Stimulated activated CD4-positive, alpha-beta T cell treated with anti-CD3 and anti-CD28 coated beads, Interleukin-4, amount 100 ng/mL, for 1 hour (primary cell): ENCODE results near the gene RETN.

Experiments used
- DNase-seq: peaks from one replicate; pipeline ENCODE4 v3.0.0-alpha.2; 2020

Gene RETN

GRCh38 chr19:7661744-7662538 lies 6.9 kb upstream of the RETN start:
- no peak for DNase-seq

- no peak for DNase-seq
These were observed 6.2 kb upstream of the RETN start for GRCh38 chr19:7662657-7663056.

DNA sequence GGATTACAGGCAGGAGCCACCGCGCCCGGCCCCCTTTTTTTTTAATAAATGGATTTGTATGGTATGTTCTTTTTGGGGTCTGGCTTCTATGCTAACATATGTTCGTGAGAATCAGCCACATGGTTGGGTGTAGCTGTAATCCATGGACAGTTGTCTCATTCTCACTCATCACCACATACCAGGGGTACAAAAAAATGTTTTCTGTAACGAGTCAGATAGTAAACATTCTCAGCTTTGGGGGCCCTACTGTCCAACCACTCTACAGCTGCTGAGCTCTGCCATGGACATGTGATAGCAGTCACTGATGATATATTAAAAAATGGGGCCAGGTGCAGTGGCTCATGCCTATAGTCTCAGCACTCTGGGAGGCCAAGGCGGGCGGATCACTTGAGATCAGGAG lies 5.1 kb upstream of the RETN start:
- no peak for DNase-seq

DNA sequence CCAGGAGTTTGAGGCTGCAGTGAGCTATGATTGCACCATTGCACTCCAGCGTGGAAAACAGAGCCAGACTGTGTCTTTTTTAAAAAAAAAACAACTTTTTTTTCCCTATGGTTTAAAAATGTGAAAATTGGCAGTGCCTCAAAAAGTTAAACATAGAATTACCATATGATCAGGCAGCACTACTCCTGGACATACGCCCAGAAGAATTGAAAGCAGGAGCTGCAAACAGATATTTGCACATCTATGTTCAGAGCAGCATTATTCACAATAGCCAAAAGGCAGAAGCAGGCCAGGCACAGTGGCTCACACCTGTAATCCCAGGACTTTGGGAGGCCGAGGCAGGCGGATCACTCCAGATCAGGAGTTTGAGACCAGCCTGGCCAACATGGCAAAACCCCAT lies 3.8 kb upstream of the RETN start:
- no peak for DNase-seq

- DNase-seq, result no peak
These were observed 792 bp downstream of the RETN start for GRCh38 chr19:7669641-7670040.

DNA sequence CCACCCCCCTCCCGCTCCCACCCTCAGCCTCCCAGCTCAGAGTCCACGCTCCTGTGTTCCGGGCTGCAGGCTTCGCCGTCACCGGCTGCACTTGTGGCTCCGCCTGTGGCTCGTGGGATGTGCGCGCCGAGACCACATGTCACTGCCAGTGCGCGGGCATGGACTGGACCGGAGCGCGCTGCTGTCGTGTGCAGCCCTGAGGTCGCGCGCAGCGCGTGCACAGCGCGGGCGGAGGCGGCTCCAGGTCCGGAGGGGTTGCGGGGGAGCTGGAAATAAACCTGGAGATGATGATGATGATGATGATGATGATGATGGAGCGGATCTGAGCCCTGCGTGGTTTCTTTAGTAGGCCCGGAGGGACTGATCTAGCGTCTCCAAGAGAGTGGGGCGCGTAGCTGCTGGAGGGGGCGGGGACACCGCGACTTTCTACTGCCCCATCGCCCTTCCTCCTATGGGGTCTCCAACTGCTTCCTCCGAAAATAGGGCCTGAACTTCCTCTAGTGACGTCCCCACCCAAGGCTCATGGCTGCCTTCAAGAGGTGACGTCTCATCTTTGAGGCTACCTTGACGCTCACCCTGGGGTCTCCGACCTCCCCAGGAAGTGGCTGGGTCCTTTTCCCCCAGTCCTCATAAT lies 1.4 kb downstream of the RETN start:
- DNase-seq, result no peak

DNA sequence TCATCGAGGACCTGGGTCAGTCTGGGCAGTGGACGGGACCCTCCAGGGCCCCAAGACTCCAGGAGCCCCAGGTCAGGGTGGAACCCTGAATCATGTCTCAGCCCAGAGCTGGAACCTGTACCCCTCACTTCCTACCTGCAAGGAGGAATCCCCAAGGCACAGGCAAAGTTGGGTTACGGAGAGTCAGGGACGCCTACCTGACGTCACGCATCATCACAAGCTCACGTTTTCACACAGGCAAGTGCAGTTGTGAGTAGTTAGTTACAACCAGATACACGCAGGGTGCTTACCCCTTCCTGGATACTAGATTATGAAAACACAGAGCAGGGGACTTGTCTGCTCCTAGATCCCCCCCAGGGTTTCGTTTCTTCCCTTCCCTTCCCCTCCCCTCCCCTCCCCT lies 1.9 kb downstream of the RETN start:
- DNase-seq, result no peak

DNA sequence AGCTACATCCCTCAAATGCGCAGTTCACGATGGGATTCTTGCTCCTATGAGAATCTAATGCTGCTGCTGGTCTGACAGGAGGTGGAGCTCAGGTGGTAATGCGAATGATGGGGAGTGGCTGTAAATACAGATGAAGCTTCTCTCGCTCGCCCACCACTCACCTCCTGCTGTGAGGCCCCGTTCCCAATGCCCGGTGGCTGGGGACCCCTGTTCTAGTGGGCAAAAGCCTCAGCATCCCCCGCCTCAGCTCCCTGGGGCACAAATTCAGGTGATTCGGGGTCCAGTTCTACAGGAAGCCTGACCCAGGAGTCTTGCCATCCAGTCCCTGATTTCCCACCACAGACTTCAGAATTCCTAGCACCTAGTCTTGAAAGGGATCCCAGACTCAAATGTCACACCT lies 3.7 kb downstream of the RETN start:
- DNase-seq, result no peak

DNA sequence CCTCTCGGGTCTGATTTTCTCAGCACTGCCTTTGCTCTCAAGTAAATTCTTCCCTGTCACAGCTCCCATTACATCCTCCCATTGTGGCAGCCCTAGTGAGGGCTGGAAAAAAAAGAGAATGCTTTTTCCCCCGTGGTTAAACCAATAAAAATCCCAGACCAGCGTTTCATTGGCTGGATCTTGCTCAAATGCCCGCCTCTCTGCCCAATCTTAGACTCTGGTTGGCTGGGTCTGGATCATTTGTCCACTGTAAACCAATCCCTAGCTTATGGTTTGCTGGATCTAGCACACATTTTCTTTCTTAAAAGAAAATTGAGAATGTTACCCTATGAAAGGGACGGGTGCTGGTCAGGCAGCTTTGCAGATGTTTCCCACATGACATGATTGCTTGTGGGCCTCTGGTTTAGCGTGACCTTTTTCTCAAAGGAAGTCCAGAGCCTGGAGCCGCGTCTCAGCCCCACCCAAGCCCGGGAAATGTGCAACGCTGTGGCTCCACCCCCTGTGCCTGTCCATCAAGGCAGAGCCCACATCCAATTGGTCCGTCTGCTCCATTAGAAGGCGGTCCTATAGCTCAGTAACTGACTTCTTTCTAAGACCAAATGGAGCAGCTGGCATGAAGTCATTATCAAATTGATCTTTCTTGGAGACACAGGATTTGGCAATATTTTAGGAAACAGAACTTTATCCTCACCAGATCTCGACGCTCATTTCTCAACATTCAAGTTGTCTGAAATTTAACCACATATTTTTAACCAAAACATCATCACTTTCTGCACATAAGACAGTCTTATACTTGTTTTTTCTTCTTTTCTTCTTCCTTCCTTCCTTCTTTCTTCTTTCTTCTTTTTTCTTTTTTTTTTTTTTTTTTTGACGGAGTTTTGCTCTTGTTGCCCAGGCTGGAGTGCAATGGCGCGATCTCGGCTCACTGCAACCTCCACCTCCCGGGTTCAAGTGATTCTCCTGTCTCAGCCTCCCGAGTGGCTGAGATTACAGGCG lies 5.5 kb downstream of the RETN start:
- DNase-seq, result peak; percentile 32

GRCh38 chr19:7676376-7676775 lies 7.5 kb downstream of the RETN start:
- DNase-seq, result no peak

DNA sequence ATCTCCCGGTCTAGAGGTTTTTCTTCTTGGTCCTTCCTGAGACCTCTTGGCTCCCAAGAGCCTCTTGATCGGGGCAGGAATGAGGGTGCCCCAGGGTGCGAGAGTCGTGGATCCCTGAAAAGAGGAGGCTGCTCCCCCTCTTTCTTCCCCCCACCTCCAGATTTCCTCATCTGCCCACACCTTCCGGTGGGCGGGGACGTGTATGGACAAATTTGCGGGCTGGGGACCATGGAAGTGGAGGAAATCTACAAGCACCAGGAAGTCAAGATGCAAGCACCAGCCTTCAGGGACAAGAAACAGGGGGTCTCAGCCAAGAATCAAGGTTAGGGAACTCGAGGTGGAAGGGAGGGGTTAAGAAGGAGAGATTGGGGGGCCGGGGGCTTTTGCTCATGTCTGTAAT lies 8.0 kb downstream of the RETN start, which contains the start of gene MCEMP1:
TSS of gene MCEMP1 (plus strand) at position 237 of the 400 bp plus-strand sequence. CDS start at position 268, 31 bp downstream.
- DNase-seq, result no peak

DNA sequence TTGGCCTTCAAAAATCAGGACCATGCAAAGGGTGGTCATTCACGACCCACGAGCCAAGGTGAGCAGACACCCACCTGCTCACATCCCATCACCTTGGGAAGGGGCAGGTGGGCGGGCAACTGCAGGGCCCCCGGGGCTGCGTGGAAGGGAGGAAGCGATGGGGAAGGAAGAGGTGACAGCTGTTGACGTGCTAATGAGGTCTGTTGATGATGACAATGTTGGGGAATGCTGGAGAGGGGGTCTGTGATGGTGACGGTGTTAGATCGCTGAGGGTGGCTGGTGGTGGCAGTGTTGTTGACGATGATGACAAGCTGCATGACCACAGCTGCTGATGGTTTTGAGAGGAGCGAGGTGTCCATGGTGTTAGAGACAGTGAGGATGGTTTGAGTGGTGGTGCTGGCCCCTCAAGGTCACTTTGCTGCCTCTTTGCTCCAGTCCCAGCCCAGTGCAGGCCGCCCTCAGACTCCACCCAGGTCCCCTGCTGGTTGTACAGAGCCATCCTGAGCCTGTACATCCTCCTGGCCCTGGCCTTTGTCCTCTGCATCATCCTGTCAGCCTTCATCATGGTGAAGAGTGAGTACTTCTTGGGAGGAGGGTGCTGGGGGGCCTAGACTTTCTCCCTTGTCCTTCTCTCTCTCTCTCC lies 8.9 kb downstream of the RETN start:
- no peak for DNase-seq

- peak; percentile 69 for DNase-seq
These were observed 10.3 kb downstream of the RETN start for GRCh38 chr19:7678971-7679751.

DNA sequence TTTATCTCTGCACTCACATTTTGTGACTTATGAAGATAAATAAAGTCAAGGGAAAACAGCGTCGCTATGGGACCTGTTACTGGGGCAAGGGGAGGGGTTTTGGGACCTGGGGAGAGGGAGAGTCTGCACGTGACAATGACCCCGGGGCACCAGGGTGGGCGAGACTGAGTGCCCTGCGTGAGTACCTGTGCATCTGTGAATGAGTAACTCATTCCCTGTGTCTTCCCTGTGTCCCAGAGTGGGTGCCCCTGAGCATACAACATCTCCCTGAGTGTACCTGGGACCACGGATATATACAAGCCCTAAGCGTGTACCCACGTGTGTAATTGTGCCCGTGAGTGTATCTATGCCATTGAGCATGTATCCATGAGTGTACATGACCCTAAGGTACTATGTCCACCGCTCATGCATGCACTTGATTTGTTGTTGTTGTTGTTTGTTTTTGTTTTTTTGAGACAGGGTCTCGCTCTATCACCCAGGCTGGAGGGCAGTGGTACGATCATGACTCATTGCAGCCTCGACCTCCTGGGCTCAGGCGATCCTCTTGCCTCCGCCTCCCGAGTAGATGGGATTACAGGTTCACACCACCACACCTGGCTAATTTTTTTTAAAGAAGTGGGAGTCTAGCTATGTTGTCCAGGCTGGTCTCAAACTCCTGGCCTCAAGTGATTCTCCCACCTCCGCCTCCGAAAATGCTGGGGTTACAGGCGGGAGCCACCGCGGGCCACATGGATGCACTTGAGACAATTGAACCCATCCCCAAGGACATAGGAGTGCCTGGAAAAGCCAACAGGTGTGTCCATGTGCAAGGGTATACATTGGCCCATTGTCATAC lies 11.1 kb downstream of the RETN start:
- DNase-seq, result no peak

DNA sequence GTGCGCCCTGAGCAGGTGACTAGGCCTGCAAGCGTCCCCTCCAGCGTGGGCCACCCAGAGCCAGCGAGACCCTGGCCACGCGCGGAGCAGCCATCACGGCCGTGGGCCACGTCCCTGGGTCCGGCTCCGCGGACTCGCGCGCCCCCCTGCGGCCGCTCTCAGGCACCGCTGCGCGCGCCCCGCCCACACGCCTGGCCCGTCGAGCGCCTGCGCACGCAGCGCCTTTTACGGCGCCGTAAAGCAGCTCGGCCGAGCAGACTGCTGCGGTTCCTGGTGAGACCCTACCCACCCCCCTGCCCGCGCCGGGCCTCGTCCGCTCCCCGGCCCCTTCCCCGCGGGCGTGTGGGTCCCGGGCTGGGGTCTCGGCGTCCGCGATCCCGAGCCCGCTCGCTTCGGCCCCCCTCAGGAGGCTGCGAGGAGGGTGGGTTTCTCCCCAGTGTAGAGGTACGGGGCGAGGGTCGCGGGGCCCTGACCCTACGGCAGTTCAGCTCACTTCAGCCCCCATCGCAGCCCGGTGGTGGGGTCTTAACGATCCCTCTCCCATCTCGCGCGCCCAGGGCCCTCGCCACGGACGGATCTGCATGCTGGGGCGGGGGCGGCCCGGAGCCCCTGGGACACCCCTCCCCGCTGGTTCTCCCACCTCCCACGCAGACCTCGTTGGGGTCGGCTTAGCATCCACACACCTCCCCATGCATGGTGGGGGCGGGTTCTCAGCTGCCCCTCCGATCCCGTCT lies 11.9 kb downstream of the RETN start, which contains the start of gene TRAPPC5:
TSS of gene TRAPPC5 (plus strand) at position 228 of the 734 bp plus-strand sequence. CDS start 1,421 bp downstream, outside the sequence.
- DNase-seq, result peak; percentile 88

DNA sequence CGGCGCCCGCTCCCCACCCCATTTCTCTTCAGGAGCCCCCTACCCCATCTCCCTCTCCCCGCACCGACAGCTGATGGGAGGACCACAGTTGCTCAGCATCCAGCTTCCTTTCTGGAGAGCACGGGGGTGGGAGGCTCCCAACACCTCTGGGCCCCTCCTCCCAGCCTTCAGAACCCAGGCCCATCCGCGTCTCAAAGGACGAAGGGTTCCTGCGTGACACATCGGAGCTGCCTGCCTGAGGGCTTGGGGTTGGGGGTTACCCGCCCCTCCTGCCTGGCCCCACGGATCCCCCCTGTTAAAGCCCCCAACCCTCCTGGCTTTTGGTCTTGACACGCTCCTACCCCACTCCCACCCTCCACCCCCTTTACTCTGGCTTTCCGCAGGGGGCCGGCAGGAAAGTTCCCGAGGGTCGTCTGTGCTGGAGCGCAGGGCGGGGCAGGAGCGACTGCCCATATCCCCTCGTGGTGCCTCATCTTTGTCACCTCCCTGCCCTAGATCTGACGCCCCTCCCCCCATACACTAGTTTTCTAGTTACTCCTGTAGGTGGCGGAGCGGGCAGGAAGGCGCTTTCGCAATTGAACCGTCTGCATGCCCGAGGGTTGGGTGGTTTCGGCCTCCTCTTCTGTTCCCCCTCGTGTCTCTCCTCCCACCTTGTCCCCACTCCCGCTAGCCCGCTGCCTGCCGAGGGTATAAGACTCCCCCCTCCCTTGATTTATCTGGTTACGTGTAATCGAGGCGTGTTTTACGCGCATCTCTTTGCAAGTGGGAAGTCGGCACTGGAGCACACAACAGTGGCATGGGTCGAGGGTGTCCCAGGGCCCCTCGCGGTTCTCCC lies 12.7 kb downstream of the RETN start:
- DNase-seq, result peak; percentile 80

DNA sequence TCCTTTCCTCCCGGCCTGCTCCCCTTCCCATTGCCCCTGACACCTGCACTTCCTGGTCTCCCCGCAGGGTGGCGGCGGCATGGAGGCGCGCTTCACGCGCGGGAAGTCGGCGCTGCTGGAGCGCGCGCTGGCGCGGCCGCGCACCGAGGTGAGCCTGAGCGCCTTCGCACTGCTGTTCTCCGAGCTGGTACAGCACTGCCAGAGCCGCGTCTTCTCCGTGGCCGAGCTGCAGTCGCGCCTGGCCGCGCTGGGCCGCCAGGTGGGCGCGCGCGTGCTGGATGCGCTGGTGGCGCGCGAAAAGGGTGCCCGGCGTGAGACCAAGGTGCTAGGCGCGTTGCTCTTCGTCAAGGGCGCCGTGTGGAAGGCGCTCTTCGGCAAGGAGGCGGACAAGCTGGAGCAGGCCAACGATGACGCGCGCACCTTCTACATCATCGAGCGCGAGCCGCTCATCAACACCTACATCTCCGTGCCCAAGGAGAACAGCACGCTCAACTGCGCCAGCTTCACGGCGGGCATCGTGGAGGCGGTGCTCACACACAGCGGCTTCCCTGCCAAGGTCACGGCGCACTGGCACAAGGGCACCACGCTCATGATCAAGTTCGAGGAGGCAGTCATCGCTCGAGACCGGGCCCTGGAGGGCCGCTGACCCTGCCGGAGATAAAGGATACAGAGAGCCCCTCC lies 13.5 kb downstream of the RETN start:
- DNase-seq, result no peak
